Anterior cingulate cortex (tissue), 58 donors: ENCODE results near the gene C1QB.
"Not testable (repeated sequence)": the region's sequence is repeated elsewhere in the genome, so short reads cannot be mapped to it uniquely, and the experiment has no call there.

Source experiments
- DNase-seq, 58 donors: peaks; one replicate each; lab custom pipeline; 2025; lab: John Stamatoyannopoulos, UW

Gene C1QB

DNA sequence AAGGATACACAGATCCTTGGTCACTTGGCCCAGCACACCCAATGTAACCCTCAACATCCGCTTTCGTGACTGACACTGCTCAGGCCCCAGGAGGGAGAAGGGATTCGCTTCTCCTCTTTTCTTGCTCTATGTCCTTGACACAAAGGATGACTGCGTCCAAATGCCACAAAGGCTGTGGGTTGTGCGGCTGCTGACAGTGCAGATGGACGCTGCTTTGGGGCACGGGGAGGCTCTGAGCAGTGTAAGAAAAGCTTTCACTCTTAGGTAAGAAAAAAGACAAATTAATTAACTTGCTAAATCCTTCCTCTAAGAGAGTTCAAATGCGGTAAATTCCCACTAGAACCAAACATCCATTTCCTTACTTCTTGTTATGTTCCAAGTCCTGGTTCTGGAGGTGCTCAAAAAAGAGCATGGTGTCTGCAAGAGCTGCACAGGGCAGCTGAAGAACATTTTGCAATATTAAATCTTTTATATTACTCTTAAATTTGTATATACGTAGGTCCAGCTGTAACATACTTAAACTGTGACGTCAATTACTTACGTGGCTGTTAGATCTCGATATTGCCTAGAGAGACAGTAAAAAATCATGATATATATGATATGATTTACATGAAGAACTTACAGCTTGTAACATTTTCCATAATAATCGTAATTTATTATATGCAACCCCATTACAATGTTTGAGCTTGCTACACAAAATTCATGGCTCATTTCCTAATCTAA is 38.2 kb downstream of the C1QB start:
- DNase-seq = no peak

DNA sequence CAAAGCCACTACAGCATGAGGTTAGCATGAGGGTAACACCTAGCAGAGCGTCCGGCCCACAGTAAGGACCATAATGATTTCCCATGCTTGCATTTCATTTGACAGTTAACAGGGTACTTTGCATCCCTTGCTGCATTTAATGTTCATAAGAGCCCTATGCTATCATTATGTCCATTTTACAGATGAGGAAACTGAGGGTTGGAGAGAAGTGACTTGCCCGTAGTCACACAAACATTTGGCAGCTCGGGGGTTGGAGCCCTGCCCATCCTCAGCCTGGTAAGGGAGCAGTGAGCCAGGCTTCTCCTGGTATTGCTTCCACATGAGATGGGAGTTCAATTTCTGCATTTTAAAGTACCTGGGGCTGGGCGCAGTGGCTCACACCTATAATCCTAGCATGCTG is 41.1 kb downstream of the C1QB start:
- no peak for DNase-seq

GRCh38 chr1:22696610-22697009 is 43.6 kb downstream of the C1QB start:
- DNase-seq = no peak

DNA sequence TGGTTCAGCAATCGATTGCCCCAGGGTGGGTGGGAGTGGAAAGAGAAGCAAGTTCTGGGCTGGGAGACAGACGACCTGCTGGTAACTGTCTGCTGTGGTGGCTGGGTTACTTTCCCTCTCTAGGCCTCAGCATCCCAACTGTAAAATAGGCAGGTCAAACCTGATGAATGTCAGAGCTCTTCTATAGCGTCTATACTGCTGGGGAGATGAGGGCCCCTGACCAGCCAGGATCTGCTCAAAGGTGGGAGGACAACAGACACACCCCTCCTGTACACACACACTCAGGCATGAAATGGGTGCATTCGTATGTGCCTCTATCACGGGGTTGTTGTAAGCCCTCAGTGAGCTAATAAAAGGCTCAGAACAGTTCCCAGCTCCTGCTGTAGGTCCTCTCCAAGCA is 44.9 kb downstream of the C1QB start:
- DNase-seq = no peak

DNA sequence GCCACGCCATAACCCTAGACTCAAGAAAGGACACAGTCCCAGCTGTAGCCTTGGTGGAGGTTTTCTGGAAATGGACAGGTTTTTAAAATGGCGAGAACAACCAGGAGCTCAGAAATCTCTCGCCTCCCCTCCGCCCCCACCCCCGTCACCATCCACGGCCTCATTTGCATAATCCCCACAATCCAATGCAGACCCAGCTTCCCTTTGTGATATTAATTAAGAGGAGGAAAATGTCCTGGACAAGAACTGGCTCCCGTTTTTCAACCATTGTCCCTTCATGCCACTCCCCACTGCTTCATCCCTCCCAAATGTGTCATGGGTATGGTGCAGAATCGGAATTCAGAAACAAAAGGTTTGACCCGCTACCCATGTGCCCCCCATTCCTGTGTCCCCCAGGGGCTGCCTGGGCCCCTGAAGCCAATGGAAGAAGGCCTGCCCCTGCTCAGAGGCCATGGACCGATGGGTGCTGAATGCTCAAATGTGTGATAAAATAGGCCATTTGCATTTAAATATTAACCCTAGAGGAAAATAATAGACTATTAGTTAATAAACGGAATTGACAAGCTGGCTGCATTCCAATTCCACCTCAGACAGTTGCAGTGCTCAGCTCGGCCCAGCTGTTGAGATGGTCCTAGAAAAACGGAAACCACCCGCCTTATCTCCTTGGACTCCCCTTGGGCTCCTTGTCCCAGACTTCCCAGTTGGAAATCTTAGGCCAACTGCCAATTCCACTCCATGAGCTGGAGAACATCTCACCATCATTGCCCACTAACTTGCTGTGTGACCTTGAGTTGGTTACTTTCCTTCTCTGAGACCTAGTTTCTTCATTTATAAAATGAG is 46.9 kb downstream of the C1QB start:
- no peak for DNase-seq

DNA sequence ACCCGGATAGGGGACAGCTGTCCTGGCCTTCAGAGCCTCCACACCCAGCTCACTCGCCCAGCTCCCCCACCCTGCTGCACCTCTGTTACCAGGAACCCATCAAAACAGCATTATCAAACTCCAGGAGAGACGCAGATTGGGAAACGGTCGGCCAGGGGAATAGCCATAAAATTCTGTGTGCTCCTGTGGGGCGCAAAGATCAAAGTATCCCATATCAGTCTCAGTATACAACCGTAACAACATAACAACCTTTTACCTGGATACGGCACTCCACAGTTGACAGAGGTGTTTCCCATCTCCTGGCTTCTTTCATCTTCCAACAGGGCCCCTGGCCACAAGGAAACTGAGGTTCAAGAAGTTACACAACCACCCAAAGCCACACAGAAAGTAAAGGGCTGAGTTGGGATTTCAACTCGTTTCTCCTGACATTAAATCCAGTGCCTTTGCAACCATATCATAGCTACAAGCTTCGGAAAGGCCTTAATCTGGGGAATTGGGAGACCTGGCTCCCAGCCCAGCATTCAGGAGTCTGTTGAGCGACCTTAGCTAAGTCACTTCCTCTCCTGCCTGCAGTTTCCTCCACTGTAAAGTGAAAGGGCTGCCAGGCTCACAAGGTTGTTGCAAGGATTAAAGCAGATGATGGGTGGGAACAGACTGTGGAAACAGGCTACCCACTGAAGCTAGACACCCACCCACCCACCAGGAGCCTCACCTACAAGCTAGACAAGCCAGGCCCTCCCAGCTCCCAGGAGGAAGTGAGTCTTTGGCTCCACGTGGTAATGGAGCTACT is 49.5 kb downstream of the C1QB start:
- DNase-seq = no peak

GRCh38 chr1:22704440-22705067 is 51.5 kb downstream of the C1QB start:
- peak in 54 of 58 donors; percentile 26 to 91 (median 73) for DNase-seq

DNA sequence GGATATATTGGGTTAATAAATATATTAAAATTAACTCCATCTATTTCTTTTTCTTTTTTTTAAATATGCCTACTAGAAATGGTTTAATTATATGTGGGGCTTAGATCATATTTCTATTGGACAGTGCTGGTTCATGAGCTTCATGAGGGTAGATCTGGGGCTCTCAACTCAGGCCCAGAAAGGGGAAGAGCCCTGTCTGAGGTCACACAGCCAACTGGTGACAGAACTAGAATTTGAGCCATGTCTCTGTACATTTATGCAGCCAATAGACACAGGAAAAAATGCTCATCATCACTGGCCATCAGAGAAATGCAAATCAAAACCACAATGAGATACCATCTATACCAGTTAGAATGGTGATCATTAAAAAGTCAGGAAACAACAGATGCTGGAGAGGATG is 52.5 kb downstream of the C1QB start:
- DNase-seq = no peak

GRCh38 chr1:22706100-22706499 is 53.1 kb downstream of the C1QB start:
- DNase-seq = not testable (repeated sequence)

DNA sequence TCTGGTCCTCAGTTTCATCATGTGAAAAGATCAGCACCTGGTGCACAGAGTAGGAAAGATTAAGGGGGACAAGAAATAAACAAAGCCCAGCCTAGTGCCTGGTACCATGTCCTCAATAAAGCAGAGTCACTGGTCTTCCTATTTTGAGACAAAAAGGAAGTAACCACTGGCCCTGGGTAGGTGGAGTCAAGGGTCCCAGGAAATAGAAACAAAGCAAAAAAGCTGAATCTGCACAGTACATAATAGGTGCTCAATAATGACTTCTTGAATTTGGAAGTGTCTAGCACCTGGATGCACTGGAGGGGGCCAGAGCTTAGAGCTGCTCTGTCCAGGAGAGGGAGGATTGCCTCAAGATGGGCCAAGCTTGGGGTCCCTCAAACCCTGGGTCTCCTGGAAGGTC is 55.7 kb downstream of the C1QB start:
- no peak for DNase-seq

- no peak for DNase-seq
These were observed 56.2 kb downstream of the C1QB start for GRCh38 chr1:22709227-22709626.

- DNase-seq = peak in 49 of 58 donors; percentile 9 to 79 (median 52)
These were observed 57.1 kb downstream of the C1QB start for GRCh38 chr1:22709891-22710700.

GRCh38 chr1:22710701-22711049 is 57.6 kb downstream of the C1QB start, which contains the start of gene EPHB2:
Gene EPHB2 (plus strand): TSS chr1:22710839. CDS start chr1:22710983, 144 bp downstream.
- DNase-seq = peak in 44 of 58 donors; percentile 12 to 79 (median 49)

DNA sequence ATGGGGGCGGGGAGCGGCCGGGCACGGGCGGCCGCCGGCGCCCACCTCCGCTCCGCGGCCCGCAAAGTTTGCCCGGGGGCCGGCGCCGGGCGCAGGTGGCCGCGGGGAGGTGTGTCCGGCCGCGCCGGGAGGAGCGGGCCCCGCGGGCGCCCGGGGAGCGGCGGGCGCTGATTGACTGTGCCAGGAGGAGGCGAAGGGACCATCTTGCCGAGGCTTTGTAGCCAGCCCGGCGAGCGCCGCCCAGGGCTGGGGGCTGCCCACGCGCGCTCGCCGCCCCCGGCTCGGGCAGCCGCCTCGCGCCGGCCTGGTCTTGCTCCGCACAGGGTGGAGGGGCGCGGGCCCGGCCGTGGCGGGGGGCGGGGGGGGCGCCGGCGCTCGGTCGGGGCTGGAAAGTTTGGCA is 58.0 kb downstream of the C1QB start:
- no peak for DNase-seq
